ENCODE measurements around the gene POP4. TPM values are rescaled to one million over a fixed set of nuclear protein-coding genes. Genes with fewer than 3 reads are reported as not detected.

Gene POP4
- total RNA-seq, 1 donor from 2014 or later, result 49.4 TPM

DNA sequence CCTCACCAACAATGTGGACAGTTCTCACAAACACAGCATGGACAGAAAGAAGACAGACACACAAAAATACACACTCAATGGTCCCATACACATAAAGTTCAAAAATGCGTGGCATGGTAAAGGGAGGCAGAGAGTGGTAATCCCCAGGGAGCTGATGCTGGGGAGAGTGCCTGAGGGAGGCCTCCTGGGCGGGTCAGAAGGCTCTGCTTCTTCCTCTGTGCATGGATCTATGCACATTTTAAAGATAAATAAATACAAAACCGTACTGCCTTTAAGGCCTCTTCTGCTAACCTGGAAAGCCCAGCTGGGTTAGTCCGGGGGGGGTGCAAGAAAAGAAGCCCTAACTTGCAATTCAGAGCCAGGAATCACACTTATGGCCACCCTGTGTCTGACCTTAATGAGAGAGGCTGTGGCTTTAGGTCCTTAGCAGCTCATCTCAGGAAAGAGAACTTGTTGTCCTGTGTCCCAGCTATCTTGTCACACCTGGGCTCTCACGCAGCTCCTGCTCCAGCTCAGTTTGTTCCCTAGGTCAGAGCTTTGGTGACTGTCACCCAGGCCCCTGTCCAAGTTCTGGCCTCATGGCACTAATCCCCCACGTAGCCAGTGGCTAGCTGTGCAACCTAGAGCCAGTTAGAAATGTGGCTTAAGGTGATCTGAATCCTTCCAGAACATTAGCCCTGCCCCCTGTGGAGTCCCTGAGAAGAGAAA is 28.5 kb downstream of the POP4 start:
- Mint-ChIP-seq H3K4me3 (ENCODE audit: unreplicated experiment) (no peak overlapping the region), H3K9me3 (ENCODE audit: low read depth) (peaks cover 3% of the 10 kb centered on the region), H3K27me3 (ENCODE audit: low read depth) (no peaks in the 10 kb centered on the region), H3K4me1 (ENCODE audit: low read depth) (peaks cover 2% of the 10 kb centered on the region), H3K36me3 (ENCODE audit: low read depth) (no peaks in the 10 kb centered on the region), H3K27ac (ENCODE audit: unreplicated experiment) (no peak overlapping the region)
- TF ChIP-seq, protein P1, sequence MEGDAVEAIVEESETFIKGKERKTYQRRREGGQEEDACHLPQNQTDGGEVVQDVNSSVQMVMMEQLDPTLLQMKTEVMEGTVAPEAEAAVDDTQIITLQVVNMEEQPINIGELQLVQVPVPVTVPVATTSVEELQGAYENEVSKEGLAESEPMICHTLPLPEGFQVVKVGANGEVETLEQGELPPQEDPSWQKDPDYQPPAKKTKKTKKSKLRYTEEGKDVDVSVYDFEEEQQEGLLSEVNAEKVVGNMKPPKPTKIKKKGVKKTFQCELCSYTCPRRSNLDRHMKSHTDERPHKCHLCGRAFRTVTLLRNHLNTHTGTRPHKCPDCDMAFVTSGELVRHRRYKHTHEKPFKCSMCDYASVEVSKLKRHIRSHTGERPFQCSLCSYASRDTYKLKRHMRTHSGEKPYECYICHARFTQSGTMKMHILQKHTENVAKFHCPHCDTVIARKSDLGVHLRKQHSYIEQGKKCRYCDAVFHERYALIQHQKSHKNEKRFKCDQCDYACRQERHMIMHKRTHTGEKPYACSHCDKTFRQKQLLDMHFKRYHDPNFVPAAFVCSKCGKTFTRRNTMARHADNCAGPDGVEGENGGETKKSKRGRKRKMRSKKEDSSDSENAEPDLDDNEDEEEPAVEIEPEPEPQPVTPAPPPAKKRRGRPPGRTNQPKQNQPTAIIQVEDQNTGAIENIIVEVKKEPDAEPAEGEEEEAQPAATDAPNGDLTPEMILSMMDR (IDR thresholded peaks at IDR 0.05), result no peak
- peak; percentile 30 for DNase-seq (ENCODE audit: low spot score)

GRCh38 chr19:29635963-29636362 is 29.9 kb downstream of the POP4 start:
- Mint-ChIP-seq H3K36me3 (ENCODE audit: low read depth) (no peaks in the 10 kb centered on the region), H3K27ac (ENCODE audit: unreplicated experiment) (no peak overlapping the region), H3K9me3 (ENCODE audit: low read depth) (peaks cover 3% of the 10 kb centered on the region), H3K4me3 (ENCODE audit: unreplicated experiment) (no peak overlapping the region), H3K4me1 (ENCODE audit: low read depth) (peaks cover 2% of the 10 kb centered on the region), H3K27me3 (ENCODE audit: low read depth) (no peaks in the 10 kb centered on the region)
- DNase-seq (ENCODE audit: low spot score), result no peak
- TF ChIP-seq, protein P1 (IDR thresholded peaks at IDR 0.05), result no peak

DNA sequence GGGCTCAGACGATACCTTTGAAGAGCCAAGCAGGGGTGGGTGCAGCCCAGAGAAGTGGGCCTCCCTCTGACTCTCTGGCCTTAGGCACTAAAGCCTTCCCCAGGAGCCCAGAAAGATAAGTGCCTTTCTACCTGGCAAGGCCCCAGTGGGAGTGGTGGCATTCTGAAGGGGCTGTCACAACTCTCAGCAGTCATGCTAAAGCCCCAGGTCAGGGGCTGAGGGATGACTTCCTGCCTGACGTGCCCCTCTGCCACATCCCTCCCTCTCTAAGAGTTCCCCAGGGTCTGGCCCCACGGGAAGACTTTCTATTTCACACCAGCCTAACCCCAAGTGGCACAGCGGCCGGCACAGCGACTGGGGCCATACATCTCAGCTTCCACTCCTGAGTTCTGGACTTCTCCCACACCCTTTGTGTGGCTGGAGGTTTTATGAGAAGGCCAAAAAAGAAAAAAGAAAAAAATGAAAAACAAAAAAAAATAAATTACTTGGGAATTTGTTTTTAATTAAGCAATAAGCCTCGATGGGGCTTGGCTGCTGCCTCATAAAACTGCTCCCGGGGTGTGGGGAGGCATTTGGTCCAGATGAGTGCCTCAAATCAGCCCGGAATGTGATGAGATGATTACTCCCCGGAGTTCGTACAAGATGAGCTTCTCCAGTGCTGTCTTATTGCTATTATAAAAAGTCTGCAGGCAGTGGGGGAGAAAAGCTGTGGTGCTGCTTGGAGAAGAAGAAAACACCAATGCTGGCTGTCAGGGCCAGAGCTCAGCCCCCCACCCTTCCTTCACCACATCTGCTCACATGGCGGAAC is 30.7 kb downstream of the POP4 start:
- peak; percentile 40 for DNase-seq (ENCODE audit: low spot score)
- Mint-ChIP-seq H3K4me1 (ENCODE audit: low read depth) (peaks cover 2% of the 10 kb centered on the region), H3K36me3 (ENCODE audit: low read depth) (no peaks in the 10 kb centered on the region), H3K4me3 (ENCODE audit: unreplicated experiment) (no peak overlapping the region), H3K27ac (ENCODE audit: unreplicated experiment) (no peak overlapping the region), H3K9me3 (ENCODE audit: low read depth) (peaks cover 3% of the 10 kb centered on the region), H3K27me3 (ENCODE audit: low read depth) (peaks cover 3% of the 10 kb centered on the region)
- TF ChIP-seq, protein P1 (IDR thresholded peaks at IDR 0.05), result no peak

DNA sequence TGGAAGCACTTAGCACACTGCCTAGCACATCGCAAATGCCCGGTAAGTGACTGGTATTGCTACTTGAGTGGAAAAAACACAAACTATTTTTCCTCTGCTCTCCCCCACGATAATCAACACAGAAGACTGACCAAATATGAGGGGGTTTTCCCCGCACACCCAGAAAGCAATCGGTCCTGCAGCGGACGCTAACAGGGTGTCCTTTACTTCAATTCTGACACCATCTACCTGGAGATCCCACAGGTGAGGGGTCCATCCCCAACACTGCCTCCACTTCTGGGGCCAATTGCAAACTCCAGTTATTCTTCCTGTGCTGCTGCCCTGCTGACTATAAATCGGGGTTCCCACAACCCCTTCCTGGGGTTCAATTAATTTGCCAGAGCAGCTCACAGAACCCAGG is 33.0 kb downstream of the POP4 start:
- H3K27me3 Mint-ChIP-seq (ENCODE audit: low read depth), result peaks cover 6% of the 10 kb centered on the region
- peaks cover 2% of the 10 kb centered on the region for H3K9me3 Mint-ChIP-seq (ENCODE audit: low read depth)
- no peaks in the 10 kb centered on the region for H3K36me3 Mint-ChIP-seq (ENCODE audit: low read depth)
- TF ChIP-seq, protein P1 (IDR thresholded peaks at IDR 0.05), result no peak
- H3K4me3 Mint-ChIP-seq (ENCODE audit: unreplicated experiment), result no peak overlapping the region
- H3K4me1 Mint-ChIP-seq (ENCODE audit: low read depth), result peaks cover 4% of the 10 kb centered on the region
- peak; percentile 18 for DNase-seq (ENCODE audit: low spot score)
- no peak overlapping the region for H3K27ac Mint-ChIP-seq (ENCODE audit: unreplicated experiment)

DNA sequence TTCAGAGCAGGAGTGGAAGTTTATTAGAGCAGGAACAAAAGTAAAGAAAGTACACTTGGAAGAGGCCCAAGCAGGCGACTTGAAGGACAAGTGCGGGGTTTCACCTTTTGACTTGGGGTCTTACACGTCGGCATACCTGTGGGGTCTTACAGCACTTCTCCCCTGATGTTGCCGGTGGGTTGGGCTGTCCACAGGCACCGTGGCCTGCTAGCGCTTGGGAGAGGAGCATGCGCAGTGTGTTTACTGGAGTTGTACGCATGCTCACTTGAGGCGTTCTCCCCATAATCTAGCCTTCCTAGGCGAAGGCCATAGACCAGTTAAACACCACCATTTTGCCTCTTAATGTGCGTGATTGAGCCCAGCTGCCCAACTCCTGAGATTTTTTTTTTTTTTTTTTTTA is 34.1 kb downstream of the POP4 start:
- TF ChIP-seq, protein P1 (IDR thresholded peaks at IDR 0.05), result no peak
- no peaks in the 10 kb centered on the region for H3K9me3 Mint-ChIP-seq (ENCODE audit: low read depth)
- H3K27me3 Mint-ChIP-seq (ENCODE audit: low read depth), result peaks cover 6% of the 10 kb centered on the region

More for the DNA sequence above, 34.1 kb downstream of the POP4 start:
- H3K27ac Mint-ChIP-seq (ENCODE audit: unreplicated experiment), result no peak overlapping the region
- peak; percentile 53 for DNase-seq (ENCODE audit: low spot score)
- peaks cover 10% of the 10 kb centered on the region for H3K4me1 Mint-ChIP-seq (ENCODE audit: low read depth)
- no peaks in the 10 kb centered on the region for H3K36me3 Mint-ChIP-seq (ENCODE audit: low read depth)
- no peak overlapping the region for H3K4me3 Mint-ChIP-seq (ENCODE audit: unreplicated experiment)

All from chondrocyte (in vitro differentiated cells).